ENCODE measurements around the gene OGFR. TPM values are rescaled to one million over a fixed set of nuclear protein-coding genes. Genes with fewer than 3 reads are reported as not detected.
A peak's percentile ranks its signal among the peaks of the same experiment; 100 is the strongest.

OGFR gene
- total RNA-seq, 1 donor from 2014 or later: 74.6 TPM

DNA sequence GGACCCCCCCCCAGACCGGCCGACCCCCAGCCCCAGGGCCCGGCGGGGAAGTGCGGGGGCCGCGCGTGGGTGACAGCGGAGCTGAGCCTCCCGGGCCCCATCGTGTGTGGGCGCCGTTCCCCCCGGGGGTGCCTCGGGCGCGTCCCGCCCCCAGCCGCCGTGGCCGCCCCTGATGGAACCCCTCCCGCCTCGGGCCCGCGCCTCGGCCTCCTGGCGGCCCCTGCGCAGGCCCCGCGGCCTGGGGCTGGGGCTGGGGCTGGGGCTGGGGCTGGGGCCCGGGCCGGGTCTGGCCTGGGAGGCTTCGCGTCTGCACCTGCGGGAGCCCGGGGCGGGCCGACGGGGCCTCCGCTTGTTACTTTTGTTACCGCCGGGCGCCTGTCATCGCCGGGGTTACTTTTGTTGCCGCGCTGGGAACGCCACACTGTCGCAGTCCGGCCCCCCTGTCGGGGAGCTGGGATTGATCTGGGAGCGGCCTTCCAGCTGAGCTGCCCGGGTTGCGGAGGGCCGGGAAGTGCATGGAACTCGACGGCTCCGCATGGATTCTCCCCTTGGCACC lies 598 bp downstream of the OGFR start:
- H3K4me3 Mint-ChIP-seq: peak overlapping the region; percentile 83
- TF ChIP-seq CTCF (IDR thresholded peaks at IDR 0.05): no peak
- peak; percentile 40 for ATAC-seq (ENCODE audit: low read depth)
- H3K27ac Mint-ChIP-seq: peak overlapping the region; percentile 18
- intact Hi-C loops (cut with micrococcal nuclease): loop anchor here (2.0 to 5.0 kb wide), 2 partner anchors 202 to 418 kb away; partner anchors contain the start of genes BHLHE23 and RPS21
- H3K36me3 Mint-ChIP-seq (ENCODE audit: low read depth): peaks cover 47% of the 10 kb centered on the region
- ChIA-PET POLR2A (interaction anchor here (0.7 to 3.6 kb wide), 5 partner anchors 10 to 56 kb away, joined by 3 to 56 read pairs (median 3); partner anchors contain the start of genes MRGBP and TCFL5), CTCF (no interaction called here)
- no peaks in the 10 kb centered on the region for H3K27me3 Mint-ChIP-seq
- H3K4me1 Mint-ChIP-seq: peaks cover 31% of the 10 kb centered on the region
- H3K9me3 Mint-ChIP-seq: no peaks in the 10 kb centered on the region
- peak; percentile 50 for DNase-seq

- H3K36me3 Mint-ChIP-seq (ENCODE audit: low read depth): peaks cover 47% of the 10 kb centered on the region
- H3K4me3 Mint-ChIP-seq: peak overlapping the region; percentile 83
- no peak for TF ChIP-seq CTCF (IDR thresholded peaks at IDR 0.05)
- H3K4me1 Mint-ChIP-seq: peaks cover 31% of the 10 kb centered on the region
- H3K9me3 Mint-ChIP-seq: no peaks in the 10 kb centered on the region
- ChIA-PET CTCF (no interaction called here), POLR2A (interaction anchor here (1.4 to 3.6 kb wide), 3 partner anchors 11 to 54 kb away, joined by 3 to 56 read pairs (median 3); partner anchors contain the start of gene MRGBP)
- peak overlapping the region; percentile 30 for H3K27ac Mint-ChIP-seq
- intact Hi-C loops (cut with micrococcal nuclease): loop anchor here (2.0 to 5.0 kb wide), 2 partner anchors 201 to 419 kb away; partner anchors contain the start of genes BHLHE23 and RPS21
- no peaks in the 10 kb centered on the region for H3K27me3 Mint-ChIP-seq
- ATAC-seq (ENCODE audit: low read depth) (no peak), DNase-seq (no peak)
These were observed 1.2 kb downstream of the OGFR start for GRCh38 chr20:62805711-62806382.

DNA sequence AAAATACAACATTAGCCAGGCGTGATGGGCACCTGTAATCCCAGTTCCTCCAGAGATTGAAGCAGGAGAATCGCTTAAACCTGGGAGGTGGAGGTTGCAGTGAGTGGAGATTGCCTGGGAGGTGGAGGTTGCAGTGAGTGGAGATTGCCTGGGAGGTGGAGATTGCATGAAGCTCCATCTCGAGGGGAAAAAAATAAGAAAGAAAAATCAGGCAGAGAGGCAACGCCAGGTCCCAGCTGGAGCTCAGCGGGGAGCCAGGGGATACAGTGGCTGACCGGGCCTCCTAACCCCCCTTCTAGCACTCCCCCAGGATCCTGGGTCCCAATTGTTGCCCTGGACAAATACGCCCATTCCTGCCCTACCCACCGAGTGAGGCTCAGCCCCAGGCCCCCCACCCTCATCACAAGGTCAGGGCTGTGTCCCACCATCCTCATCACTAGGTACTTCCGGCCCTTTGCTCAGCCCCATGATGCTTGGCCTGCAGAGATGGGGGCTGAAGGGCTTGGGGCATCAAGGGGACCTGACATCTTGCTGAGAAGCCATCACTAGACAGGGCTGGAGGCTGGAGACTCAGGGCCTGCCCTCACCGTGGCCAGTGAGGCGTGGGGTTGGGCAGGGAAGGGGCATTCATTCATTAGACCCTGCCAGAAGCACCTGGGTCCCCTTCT lies 1.9 kb downstream of the OGFR start:
- no peak for TF ChIP-seq CTCF (IDR thresholded peaks at IDR 0.05)
- POLR2A ChIA-PET: interaction anchor here (1.5 to 3.6 kb wide), 2 partner anchors 11 to 53 kb away, joined by 3 to 56 read pairs; partner anchors contain the start of gene MRGBP
- Mint-ChIP-seq H3K36me3 (ENCODE audit: low read depth) (peaks cover 47% of the 10 kb centered on the region), H3K27ac (peak overlapping the region; percentile 30), H3K4me3 (peak overlapping the region; percentile 83), H3K4me1 (peaks cover 31% of the 10 kb centered on the region), H3K27me3 (no peaks in the 10 kb centered on the region), H3K9me3 (no peaks in the 10 kb centered on the region)
- ATAC-seq (ENCODE audit: low read depth) (no peak), DNase-seq (no peak)
- CTCF ChIA-PET: interaction anchor here (2.2 kb wide), 1 partner anchor 66 kb away, joined by 6 read pairs; no protein-coding TSS in a partner anchor
- intact Hi-C loops (cut with micrococcal nuclease): loop anchor here (5.0 kb wide), 1 partner anchor 201 kb away; the partner anchor contains the start of gene BHLHE23

- no peak for DNase-seq
These were observed 3.0 kb downstream of the OGFR start for GRCh38 chr20:62807444-62808210.

More at GRCh38 chr20:62807444-62808210, 3.0 kb downstream of the OGFR start:
- Mint-ChIP-seq H3K4me3 (peak overlapping the region; percentile 38), H3K36me3 (ENCODE audit: low read depth) (peaks cover 56% of the 10 kb centered on the region), H3K9me3 (no peaks in the 10 kb centered on the region), H3K27ac (no peak overlapping the region), H3K4me1 (peaks cover 31% of the 10 kb centered on the region), H3K27me3 (no peaks in the 10 kb centered on the region)
- intact Hi-C loops (cut with micrococcal nuclease): loop anchor here (1.0 to 5.0 kb wide), 7 partner anchors 11 to 505 kb away; partner anchors contain the start of genes ADRM1, BHLHE23 and MRGBP
- ChIA-PET POLR2A (interaction anchor here (1.0 to 1.6 kb wide), 3 partner anchors 9 to 505 kb away, joined by 3 to 4 read pairs (median 3); partner anchors contain the start of gene COL9A3), CTCF (interaction anchor here (0.7 to 2.2 kb wide), 9 partner anchors 11 to 308 kb away, joined by 3 to 11 read pairs (median 4); partner anchors contain the start of genes MRGBP and SLCO4A1)
- no peak for ATAC-seq (ENCODE audit: low read depth)
- no peak for TF ChIP-seq CTCF (IDR thresholded peaks at IDR 0.05)

All from activated B cell treated with CpG ODN at 0.5 μM for 24 hours (primary cell).